GM23248 (cell line): ENCODE data around the gene MIOS.

Experiments used
- EZH2 ChIP-seq: fragments of 200-600 bp; sonication (generic); IDR thresholded peaks from 2 replicates; pipeline ENCODE4 v1.6.1; 2018; ENCODE audit warnings: antibody characterized with exemption, mild to moderate bottlenecking; ENCODE audit not compliant: insufficient read depth, poor library complexity, severe bottlenecking
- EZH2phosphoT487 ChIP-seq: fragments of 200-600 bp; sonication (generic); IDR thresholded peaks from 2 replicates; pipeline ENCODE4 v1.6.1; 2018; ENCODE audit warnings: antibody characterized with exemption, moderate library complexity, mild to moderate bottlenecking, low read depth; ENCODE audit not compliant: insufficient read depth

- TF ChIP-seq EZH2, result no peak
- TF ChIP-seq EZH2phosphoT487, result no peak
Measured at GRCh38 chr7:7535691-7536090, 31.0 kb upstream of the MIOS start, which contains the start of gene COL28A1.
